ENCODE data around the gene PHOSPHO2. TPM values are rescaled to one million over a fixed set of nuclear protein-coding genes. Genes with fewer than 3 reads are reported as not detected.
"Not testable (repeated sequence)": the region's sequence is repeated elsewhere in the genome, so short reads cannot be mapped to it uniquely, and the experiment has no call there.

PHOSPHO2 gene
- total RNA-seq, 6 experiments from 2014 or later = 1.8 to 5.6 (median 2.8) TPM

- Histone ChIP-seq H3K27me3 (no peaks in the 10 kb centered on the region), H3K9me3 (no peaks in the 10 kb centered on the region), H3K4me1 (peaks cover 0 to 16% (median 8%) of the 10 kb centered on the region in 4 donors), H3K4me3 (no peak overlapping the region), H3K36me3 (no peaks in the 10 kb centered on the region), H3K27ac (peak overlapping the region in 1 of 3 donors; percentile 7)
- ATAC-seq (peak; percentile 42 to 53 (median 48)), DNase-seq (no peak)
- intact Hi-C loops (cut with DNase I) = no loop called here
- 6% methylated on average over 4 of the region's 4 CpGs for WGBS (ENCODE audit: insufficient coverage, low coverage, low lambda C conversion rate, missing lambda C conversion rate)
- TF ChIP-seq POLR2A (IDR thresholded peaks at IDR 0.05) (no peak), CTCF (IDR thresholded peaks at IDR 0.05) (peak in 3 of 4 donors; percentile 24 to 36 (median 33))
These were observed 909 bp upstream of the PHOSPHO2 start for GRCh38 chr2:169693360-169693759.

- Histone ChIP-seq H3K27me3 (no peaks in the 10 kb centered on the region), H3K9me3 (no peaks in the 10 kb centered on the region), H3K4me1 (peaks cover 0 to 16% (median 8%) of the 10 kb centered on the region in 4 donors), H3K4me3 (peak overlapping the region; percentile 81 to 89 (median 86)), H3K27ac (peak overlapping the region; percentile 84 to 90 (median 87)), H3K36me3 (no peaks in the 10 kb centered on the region)
- ATAC-seq (no peak), DNase-seq (no peak)
- intact Hi-C loops (cut with DNase I) = no loop called here
- TF ChIP-seq POLR2A (IDR thresholded peaks at IDR 0.05) (no peak), CTCF (IDR thresholded peaks at IDR 0.05) (no peak)
- WGBS (ENCODE audit: insufficient coverage, low coverage, low lambda C conversion rate, missing lambda C conversion rate) = 21% methylated on average over 8 of the region's 8 CpGs
These were observed 608 bp downstream of the PHOSPHO2 start for GRCh38 chr2:169694894-169695260.

- DNase-seq = no peak
- intact Hi-C loops (cut with DNase I) = no loop called here
- no peak overlapping the region for H3K27ac ChIP-seq
These were observed 2.1 kb downstream of the PHOSPHO2 start for GRCh38 chr2:169696381-169696780.

GRCh38 chr2:169699173-169699572 lies 4.9 kb downstream of the PHOSPHO2 start:
- H3K4me3 ChIP-seq; H3K4me1 ChIP-seq; H3K9me3 ChIP-seq; ATAC-seq; H3K27me3 ChIP-seq; H3K36me3 ChIP-seq; intact Hi-C loops (cut with DNase I); H3K27ac ChIP-seq; DNase-seq: not testable (repeated sequence)
- 100% methylated on average over 2 of the region's 2 CpGs for WGBS (ENCODE audit: insufficient coverage, low coverage, low lambda C conversion rate, missing lambda C conversion rate)

More at GRCh38 chr2:169696381-169696780, 2.1 kb downstream of the PHOSPHO2 start:
- H3K36me3 ChIP-seq = no peaks in the 10 kb centered on the region
- no peak for ATAC-seq
- peaks cover 0 to 16% (median 8%) of the 10 kb centered on the region in 4 donors for H3K4me1 ChIP-seq
- no peak overlapping the region for H3K4me3 ChIP-seq
- TF ChIP-seq POLR2A (IDR thresholded peaks at IDR 0.05) = no peak
- TF ChIP-seq CTCF (IDR thresholded peaks at IDR 0.05) = no peak
- H3K27me3 ChIP-seq = no peaks in the 10 kb centered on the region
- H3K9me3 ChIP-seq = no peaks in the 10 kb centered on the region

GRCh38 chr2:169702996-169703395 lies 8.7 kb downstream of the PHOSPHO2 start:
- Histone ChIP-seq H3K27me3 (no peaks in the 10 kb centered on the region), H3K4me1 (peaks cover 0 to 12% (median 0%) of the 10 kb centered on the region in 4 donors), H3K27ac (no peak overlapping the region), H3K4me3 (no peak overlapping the region), H3K36me3 (no peaks in the 10 kb centered on the region), H3K9me3 (no peaks in the 10 kb centered on the region)
- TF ChIP-seq POLR2A (IDR thresholded peaks at IDR 0.05) (no peak), CTCF (IDR thresholded peaks at IDR 0.05) (no peak)
- DNase-seq (no peak), ATAC-seq (no peak)
- intact Hi-C loops (cut with DNase I) = no loop called here
- 79% methylated on average over 3 of the region's 3 CpGs for WGBS (ENCODE audit: insufficient coverage, low coverage, low lambda C conversion rate, missing lambda C conversion rate)

All from right lobe of liver (tissue), 6 donors.